SU-DHL-6 (cell line): ENCODE measurements around the gene MMRN2.

Experiments
- H2AFZ ChIP-seq: fragments of 200-600 bp; sonication (generic); 2 replicates; pipeline ENCODE4 v1.6.1; 2014; ENCODE audit warnings: low read depth, mild to moderate bottlenecking, moderate library complexity, mixed read lengths, antibody characterized with exemption, low read length; ENCODE audit not compliant: severe bottlenecking
- H3F3A ChIP-seq: fragments of 200-600 bp; shearing (Covaris generic); 2 replicates; pipeline ENCODE4 v1.6.0; 2016; ENCODE audit warnings: antibody characterized with exemption, mild to moderate bottlenecking; ENCODE audit not compliant: insufficient read depth
- H3K27ac ChIP-seq: fragments of 200-600 bp; sonication (generic); 2 replicates; pipeline ENCODE4 v1.5.1; 2016; ENCODE audit warnings: low read depth, mild to moderate bottlenecking, low read length, moderate library complexity, mixed read lengths
- H3K27me3 ChIP-seq: fragments of 200-600 bp; sonication (generic), shearing (Covaris generic); 2 replicates; pipeline ENCODE4 v1.6.0; 2014; ENCODE audit warnings: mild to moderate bottlenecking, low read length
- H3K36me3 ChIP-seq: fragments of 200-600 bp; sonication (generic); 2 replicates; pipeline ENCODE4 v1.6.1; 2014; ENCODE audit warnings: mild to moderate bottlenecking, low read length, mixed read lengths
- H3K4me2 ChIP-seq: fragments of 300-600, 200-600 bp; shearing (Covaris generic), sonication (generic); 2 replicates; pipeline ENCODE4 v1.6.0; 2014; ENCODE audit warnings: low read length, low read depth, mild to moderate bottlenecking; ENCODE audit not compliant: poor library complexity, severe bottlenecking
- H3K4me3 ChIP-seq: fragments of 200-600 bp; sonication (generic); 2 replicates; pipeline ENCODE4 v1.5.1; 2014; ENCODE audit warnings: antibody characterized with exemption, low read length, mild to moderate bottlenecking, mixed read lengths; ENCODE audit not compliant: insufficient read depth, poor library complexity, severe bottlenecking
- H3K79me2 ChIP-seq: fragments of 200-600 bp; sonication (generic); 2 replicates; pipeline ENCODE4 v1.6.1; 2014; ENCODE audit warnings: mild to moderate bottlenecking, low read length, moderate library complexity; ENCODE audit not compliant: insufficient read depth
- H3K9ac ChIP-seq: fragments of 200-600 bp; sonication (generic); 2 replicates; pipeline ENCODE4 v1.7.0; 2014; ENCODE audit warnings: mild to moderate bottlenecking, low read length
- H3K9me2 ChIP-seq: fragments of 200-600 bp; sonication (generic); replicated peaks from 2 replicates; pipeline ENCODE4 v1.6.1; 2014; ENCODE audit warnings: low read length; ENCODE audit not compliant: insufficient read depth
- H3K9me3 ChIP-seq: fragments of 200-600 bp; sonication (generic); 2 replicates; pipeline ENCODE4 v1.6.1; 2014; ENCODE audit warnings: low read length, mixed read lengths; ENCODE audit not compliant: insufficient read depth
- H4K20me1 ChIP-seq: fragments of 200-600 bp; sonication (generic); 2 replicates; pipeline ENCODE4 v1.6.1; 2014; ENCODE audit warnings: low read depth, mild to moderate bottlenecking, antibody characterized with exemption, low read length, moderate library complexity, mixed read lengths
- EZH2phosphoT487 ChIP-seq: fragments of 200-600 bp; sonication (generic), shearing (Covaris generic); conservative IDR thresholded peaks from 2 replicates; pipeline ENCODE4 v1.6.1; 2018; ENCODE audit warnings: mild to moderate bottlenecking, antibody characterized with exemption, low read length, moderate library complexity, mixed read lengths
- TF ChIP-seq, protein P1 (sequence below): fragments of 200-600 bp; sonication (generic); IDR thresholded peaks from one replicate; pipeline ENCODE4 v1.5.1; 2017; ENCODE audit warnings: antibody characterized with exemption, mild to moderate bottlenecking, low read length, moderate library complexity; ENCODE audit not compliant: insufficient read depth, poor library complexity, severe bottlenecking

MMRN2 gene

GRCh38 chr10:86889997-86890396, 67.4 kb downstream of the MMRN2 start:
- Histone ChIP-seq H3K36me3 (no peaks in the 10 kb centered on the region), H3K9me3 (no peaks in the 10 kb centered on the region), H3K9ac (no peak overlapping the region), H3K4me2 (no peak overlapping the region), H2AFZ (no peak overlapping the region), H4K20me1 (no peaks in the 10 kb centered on the region), H3K27me3 (no peaks in the 10 kb centered on the region), H3K79me2 (no peaks in the 10 kb centered on the region; the same call in 1 of the 2 replicates), H3K4me3 (no peak overlapping the region), H3K9me2 (no peaks in the 10 kb centered on the region), H3F3A (no peaks in the 10 kb centered on the region), H3K27ac (no peak overlapping the region)
- TF ChIP-seq, protein P1, sequence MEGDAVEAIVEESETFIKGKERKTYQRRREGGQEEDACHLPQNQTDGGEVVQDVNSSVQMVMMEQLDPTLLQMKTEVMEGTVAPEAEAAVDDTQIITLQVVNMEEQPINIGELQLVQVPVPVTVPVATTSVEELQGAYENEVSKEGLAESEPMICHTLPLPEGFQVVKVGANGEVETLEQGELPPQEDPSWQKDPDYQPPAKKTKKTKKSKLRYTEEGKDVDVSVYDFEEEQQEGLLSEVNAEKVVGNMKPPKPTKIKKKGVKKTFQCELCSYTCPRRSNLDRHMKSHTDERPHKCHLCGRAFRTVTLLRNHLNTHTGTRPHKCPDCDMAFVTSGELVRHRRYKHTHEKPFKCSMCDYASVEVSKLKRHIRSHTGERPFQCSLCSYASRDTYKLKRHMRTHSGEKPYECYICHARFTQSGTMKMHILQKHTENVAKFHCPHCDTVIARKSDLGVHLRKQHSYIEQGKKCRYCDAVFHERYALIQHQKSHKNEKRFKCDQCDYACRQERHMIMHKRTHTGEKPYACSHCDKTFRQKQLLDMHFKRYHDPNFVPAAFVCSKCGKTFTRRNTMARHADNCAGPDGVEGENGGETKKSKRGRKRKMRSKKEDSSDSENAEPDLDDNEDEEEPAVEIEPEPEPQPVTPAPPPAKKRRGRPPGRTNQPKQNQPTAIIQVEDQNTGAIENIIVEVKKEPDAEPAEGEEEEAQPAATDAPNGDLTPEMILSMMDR = no peak
- TF ChIP-seq EZH2phosphoT487 = no peak

- Histone ChIP-seq H3K79me2 (no peaks in the 10 kb centered on the region; the same call in 1 of the 2 replicates), H4K20me1 (no peaks in the 10 kb centered on the region), H3K9ac (no peak overlapping the region), H3K9me2 (no peaks in the 10 kb centered on the region), H2AFZ (peak overlapping the region; percentile 19), H3K9me3 (no peaks in the 10 kb centered on the region), H3K4me3 (no peak overlapping the region), H3K27me3 (no peaks in the 10 kb centered on the region), H3K27ac (peak overlapping the region; percentile 40; the same call in 1 of the 2 replicates), H3K36me3 (no peaks in the 10 kb centered on the region), H3K4me2 (peak overlapping the region; percentile 24), H3F3A (no peaks in the 10 kb centered on the region)
- TF ChIP-seq, protein P1 = no peak
- TF ChIP-seq EZH2phosphoT487 = no peak
Observed at GRCh38 chr10:86888585-86889381, 68.6 kb downstream of the MMRN2 start.
